Fibroblast of lung (primary cell): ENCODE results near the gene OGN. TPM values are rescaled to one million over a fixed set of nuclear protein-coding genes. Genes with fewer than 3 reads are reported as not detected.
"Not testable (repeated sequence)": the region's sequence is repeated elsewhere in the genome, so short reads cannot be mapped to it uniquely, and the experiment has no call there.

ENCODE experiments used
- DNase-seq, 2 donors: peaks; one replicate each; pipeline versions ENCODE4 v3.0.0 to v3.0.0-alpha.2; 2010; ENCODE audit warnings: low read depth in 2 of 2
- H2AFZ ChIP-seq: 2 replicates; pipeline ENCODE4 v1.5.1; 2012; ENCODE audit warnings: low read length, control low read depth, inconsistent platforms
- H3K27ac ChIP-seq: 2 replicates; pipeline ENCODE4 v1.5.1; 2011; ENCODE audit warnings: low read length, control low read depth; ENCODE audit not compliant: insufficient read depth
- H3K27me3 ChIP-seq: 2 replicates; pipeline ENCODE4 v1.5.1; 2011; ENCODE audit warnings: mild to moderate bottlenecking, low read length; ENCODE audit not compliant: control insufficient read depth, insufficient read depth
- H3K36me3 ChIP-seq: 2 replicates; pipeline ENCODE4 v1.5.1; 2011; ENCODE audit warnings: low read length; ENCODE audit not compliant: control insufficient read depth, insufficient read depth
- H3K4me1 ChIP-seq: 2 replicates; pipeline ENCODE4 v1.5.1; 2011; ENCODE audit warnings: low read length; ENCODE audit not compliant: control insufficient read depth, insufficient read depth; ENCODE audit errors: extremely low read depth
- H3K4me2 ChIP-seq: 2 replicates; pipeline ENCODE4 v1.5.1; 2011; ENCODE audit warnings: low read length, control low read depth; ENCODE audit not compliant: insufficient read depth; ENCODE audit errors: extremely low read depth
- H3K4me3 ChIP-seq, 4 experiments: fragments of 200-600 bp in 1 of 4; sonication (generic) in 1 of 4; replicated peaks in 1 of 4; 2 replicates each; pipeline ENCODE4 v1.5.1; 2011 to 2016; ENCODE audit warnings: low read length in 4 of 4, low read depth in 3 of 4, mild to moderate bottlenecking in 3 of 4, control low read depth in 2 of 4, inconsistent platforms in 1 of 4, mixed read lengths in 1 of 4; ENCODE audit not compliant: insufficient read depth in 1 of 4; ENCODE audit errors: control extremely low read depth in 1 of 4
- H3K79me2 ChIP-seq: 2 replicates; pipeline ENCODE4 v1.5.1; 2012; ENCODE audit warnings: mild to moderate bottlenecking, low read length, inconsistent platforms; ENCODE audit not compliant: control insufficient read depth, insufficient read depth
- H3K9ac ChIP-seq: 2 replicates; pipeline ENCODE4 v1.5.1; 2011; ENCODE audit warnings: mild to moderate bottlenecking, low read length, control low read depth; ENCODE audit not compliant: insufficient read depth
- H3K9me3 ChIP-seq: 2 replicates; pipeline ENCODE4 v1.5.1; 2012; ENCODE audit warnings: low read depth, low read length; ENCODE audit not compliant: control insufficient read depth, insufficient read depth
- H4K20me1 ChIP-seq: 2 replicates; pipeline ENCODE4 v1.5.1; 2011; ENCODE audit warnings: low read length; ENCODE audit not compliant: control insufficient read depth, insufficient read depth; ENCODE audit errors: extremely low read depth
- CTCF ChIP-seq, 2 donors: IDR thresholded peaks in 1 of 2; conservative IDR thresholded peaks in 1 of 2; 1 replicate in 1 of 2; 2 replicates in 1 of 2; pipeline ENCODE4 v1.5.1; 2011 to 2012; ENCODE audit warnings: low read length in 2 of 2, control low read depth in 1 of 2, inconsistent platforms in 1 of 2, low read depth in 1 of 2, mild to moderate bottlenecking in 1 of 2
- EZH2 ChIP-seq: IDR thresholded peaks from 2 replicates; pipeline ENCODE4 v1.5.1; 2012; ENCODE audit warnings: low read length, control low read depth, mild to moderate bottlenecking; ENCODE audit errors: missing control alignments
- polyA plus RNA-seq, 2 donors: library from polyadenylated mRNA; depleted of rRNA in 1 of 2; stranded (reverse) in 1 of 2; unstranded in 1 of 2; fragments of >200 nt; gene quantifications; 2 replicates each; pipeline ENCODE4 v1.2.1, GENCODE V29; 2011 to 2012; ENCODE audit warnings: missing spikeins in 1 of 2
- total RNA-seq: library from RNA; depleted of rRNA; stranded (reverse); fragments of >200 nt; gene quantifications from 2 replicates; pipeline ENCODE4 v1.2.1, GENCODE V29; 2014

OGN gene
- total and polyA plus RNA-seq, 2 donors (not counting 1 experiment from before 2014, with no cell fraction given) = 1.2 to 1.3 TPM

- no peak overlapping the region for H3K4me3 ChIP-seq
- no peak overlapping the region for H3K4me2 ChIP-seq
- H3K9me3 ChIP-seq = no peaks in the 10 kb centered on the region
- no peaks in the 10 kb centered on the region for H3K36me3 ChIP-seq
- DNase-seq = peak in 1 of 2 donors; percentile 50
- no peak for TF ChIP-seq CTCF (conservative IDR thresholded peaks at IDR 0.05 in 1 of 2, IDR thresholded peaks at IDR 0.05 in 1 of 2; ENCODE audit: low read depth in 1 of 2, low read length in 2 of 2)
- no peak for TF ChIP-seq EZH2
- no peaks in the 10 kb centered on the region for H3K27me3 ChIP-seq
- no peak overlapping the region for H3K27ac ChIP-seq
- no peaks in the 10 kb centered on the region for H3K79me2 ChIP-seq
- no peak overlapping the region for H2AFZ ChIP-seq
- no peak overlapping the region for H3K9ac ChIP-seq
- H4K20me1 ChIP-seq = no peaks in the 10 kb centered on the region
- H3K4me1 ChIP-seq = peaks cover 4% of the 10 kb centered on the region
Observed at GRCh38 chr9:92414566-92414965, 10.2 kb upstream of the OGN start.

GRCh38 chr9:92411157-92411556, 6.8 kb upstream of the OGN start:
- H2AFZ ChIP-seq, H3K9ac ChIP-seq, DNase-seq, H3K4me3 ChIP-seq, H3K4me1 ChIP-seq, H3K4me2 ChIP-seq, H3K9me3 ChIP-seq, H4K20me1 ChIP-seq, H3K36me3 ChIP-seq, H3K27ac ChIP-seq, H3K27me3 ChIP-seq, H3K79me2 ChIP-seq: not testable (repeated sequence)

- peak in 1 of 2 donors; percentile 18 for DNase-seq
- Histone ChIP-seq H3K36me3 (no peaks in the 10 kb centered on the region), H3K4me3 (no peak overlapping the region), H3K4me1 (peaks cover 6% of the 10 kb centered on the region), H3K9ac (no peak overlapping the region), H3K27me3 (no peaks in the 10 kb centered on the region), H3K27ac (no peak overlapping the region), H3K79me2 (no peaks in the 10 kb centered on the region), H4K20me1 (no peaks in the 10 kb centered on the region), H3K9me3 (no peaks in the 10 kb centered on the region), H2AFZ (no peak overlapping the region), H3K4me2 (no peak overlapping the region)
- TF ChIP-seq CTCF (conservative IDR thresholded peaks at IDR 0.05 in 1 of 2, IDR thresholded peaks at IDR 0.05 in 1 of 2; ENCODE audit: low read depth in 1 of 2, low read length in 2 of 2) (no peak), EZH2 (no peak)
Observed at GRCh38 chr9:92408747-92409478, 4.5 kb upstream of the OGN start.
